GM11168 (cell line): ENCODE measurements around the gene ST6GALNAC1.

Experiments
- in situ Hi-C: fragments of 300-500 bp; cut with MboI; formaldehyde crosslinking; loops from one replicate; pipeline ENCODE4 v1.12.0; 2022; ENCODE audit warnings: low sequenced_read_pairs; ENCODE audit not compliant: unreplicated experiment

The ST6GALNAC1 gene

DNA sequence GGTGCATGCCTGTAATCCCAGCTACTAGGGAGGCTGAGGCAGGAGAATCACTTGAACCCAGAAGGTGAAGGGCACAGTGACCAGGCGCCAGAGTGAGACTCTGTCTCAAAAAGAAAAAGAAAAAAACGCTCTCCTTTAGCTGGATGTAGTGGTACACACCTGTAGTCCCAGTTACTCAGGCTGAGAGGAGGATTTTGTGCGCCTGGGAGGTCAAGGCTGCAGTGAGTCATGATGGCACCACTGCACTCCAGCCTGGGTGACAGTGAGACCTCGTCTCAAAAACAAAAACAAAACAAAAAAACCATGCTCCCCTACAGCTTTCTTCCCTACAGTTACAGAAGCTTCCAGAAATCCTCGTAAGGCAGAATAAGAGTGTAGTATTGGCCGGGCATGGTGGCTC lies 33.1 kb upstream of the ST6GALNAC1 start:
- in situ Hi-C loops, result no loop called here

DNA sequence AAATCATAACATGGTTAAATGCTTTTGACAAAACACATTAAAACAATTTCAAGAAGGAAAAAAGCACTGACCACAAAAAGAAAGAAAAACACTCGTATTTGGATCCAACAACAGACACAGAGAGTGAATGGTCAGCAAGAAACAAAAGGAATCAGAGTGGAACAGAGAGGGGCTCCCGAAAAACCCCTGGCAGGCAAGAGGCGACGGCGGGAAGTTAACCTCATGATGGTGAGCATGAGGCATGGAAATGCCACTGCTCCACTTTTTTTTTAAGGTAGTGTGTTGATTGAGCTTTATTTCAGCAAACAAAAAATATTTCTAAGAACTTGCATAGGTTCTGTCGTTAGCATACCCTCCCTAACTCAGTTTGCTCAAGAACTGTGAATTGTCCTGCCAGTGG lies 32.1 kb upstream of the ST6GALNAC1 start:
- in situ Hi-C loops, result no loop called here

- in situ Hi-C loops, result no loop called here
Measured at GRCh38 chr17:76674600-76674999, 31.0 kb upstream of the ST6GALNAC1 start.

DNA sequence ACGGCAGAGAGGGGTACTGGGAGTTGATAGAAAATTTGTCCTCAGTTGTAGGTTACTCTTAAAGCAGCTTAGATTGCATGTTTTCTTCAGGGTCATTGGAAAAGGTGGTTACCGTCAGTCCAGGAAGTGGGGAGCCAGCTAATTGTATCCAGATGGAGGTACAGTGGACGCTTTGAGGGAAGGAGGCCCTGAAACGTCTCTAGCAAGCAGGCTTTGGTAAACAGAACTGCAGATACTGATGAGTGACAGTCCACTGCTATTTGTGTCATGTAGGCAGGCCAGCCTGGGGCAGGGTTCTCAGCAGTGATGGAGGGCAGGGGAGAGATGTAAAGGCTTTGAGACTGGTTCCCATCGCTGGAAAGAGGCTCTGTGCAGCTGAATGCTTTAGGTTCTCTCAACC lies 30.2 kb upstream of the ST6GALNAC1 start:
- in situ Hi-C loops, result no loop called here

GRCh38 chr17:76672892-76673291 lies 29.3 kb upstream of the ST6GALNAC1 start:
- in situ Hi-C loops, result no loop called here

DNA sequence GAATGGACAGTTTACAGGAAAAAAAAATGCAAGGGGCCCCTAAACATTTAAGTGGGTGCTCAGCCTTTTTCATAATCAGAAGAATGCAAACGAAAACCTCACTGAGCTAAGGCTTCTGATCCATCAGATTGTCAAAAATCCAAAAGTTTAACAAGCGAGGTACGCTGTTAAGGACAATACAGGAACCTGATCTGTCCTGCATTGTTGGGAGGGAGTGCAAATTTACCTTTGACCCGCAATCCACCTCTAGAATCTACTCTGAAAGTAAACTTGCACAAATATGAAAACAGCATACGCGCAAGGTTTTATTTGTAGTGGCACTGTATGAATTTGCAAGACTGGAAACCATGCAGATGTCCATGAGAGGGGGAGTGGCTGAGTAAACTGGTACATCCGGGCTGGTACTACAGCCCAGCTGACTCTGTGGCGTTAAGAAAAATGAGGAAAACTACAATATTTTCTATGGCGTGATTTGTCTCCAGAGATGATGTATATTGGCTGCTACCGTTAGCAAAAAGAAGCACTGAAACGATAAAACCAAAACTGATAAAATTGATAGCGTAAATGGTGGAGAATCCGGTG lies 28.8 kb upstream of the ST6GALNAC1 start:
- in situ Hi-C loops, result no loop called here

DNA sequence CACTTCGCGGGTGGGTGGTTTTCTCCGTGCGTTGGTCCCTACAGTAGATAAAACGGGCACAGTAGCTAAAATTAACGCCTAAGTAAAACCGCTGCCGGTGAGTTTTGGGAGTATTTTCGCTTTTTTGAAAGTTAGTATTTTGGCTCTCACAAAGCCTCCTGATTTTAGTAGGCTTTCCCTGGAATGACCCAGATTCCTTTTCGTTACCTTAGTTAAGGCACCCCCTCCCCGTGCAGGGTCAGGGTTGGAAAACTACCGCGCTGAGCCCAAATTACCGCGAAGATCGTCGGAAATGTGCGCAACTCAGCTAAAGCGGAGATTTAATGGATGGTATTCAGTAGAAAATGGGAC lies 28.3 kb upstream of the ST6GALNAC1 start:
- in situ Hi-C loops, result no loop called here

DNA sequence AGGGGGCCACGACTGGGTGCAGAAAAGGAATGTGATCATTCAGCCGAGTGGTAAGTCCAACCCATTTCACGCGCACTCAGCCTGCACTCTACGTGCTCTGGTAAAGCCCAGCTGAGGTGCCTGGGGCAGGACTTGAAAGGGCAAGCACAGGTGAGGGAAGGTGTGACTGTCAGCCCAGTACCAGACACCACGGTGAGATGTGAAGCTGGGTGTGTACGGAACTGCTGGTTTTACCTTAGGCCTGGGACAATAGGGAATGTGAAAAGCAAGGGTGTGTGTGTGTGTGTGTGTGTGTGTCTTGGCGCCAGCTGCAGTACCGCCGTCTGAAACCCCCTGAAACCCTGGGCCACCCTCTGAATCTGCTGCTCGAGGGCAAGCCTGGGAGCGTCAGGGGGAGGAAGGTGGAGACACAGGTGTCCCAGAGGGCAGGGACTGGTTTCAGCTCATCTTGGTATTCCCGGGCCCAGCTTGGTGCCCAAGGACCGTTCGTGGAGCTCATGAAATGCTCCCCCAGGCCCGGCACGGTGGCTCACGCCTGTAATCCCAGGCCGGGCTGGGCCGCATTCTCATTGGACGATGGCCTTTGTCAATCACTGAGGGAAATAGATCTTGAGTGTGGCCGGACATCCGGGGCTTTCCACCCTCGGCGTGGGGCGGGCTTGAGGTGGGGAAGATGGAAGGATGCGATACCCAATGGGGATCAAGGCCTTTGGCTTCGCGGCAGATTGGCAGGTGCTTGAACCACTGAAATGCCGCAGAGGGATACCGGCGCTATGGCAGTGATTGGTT lies 27.8 kb upstream of the ST6GALNAC1 start:
- in situ Hi-C loops, result no loop called here

- in situ Hi-C loops, result no loop called here
Measured at GRCh38 chr17:76670718-76671122, 27.2 kb upstream of the ST6GALNAC1 start.

DNA sequence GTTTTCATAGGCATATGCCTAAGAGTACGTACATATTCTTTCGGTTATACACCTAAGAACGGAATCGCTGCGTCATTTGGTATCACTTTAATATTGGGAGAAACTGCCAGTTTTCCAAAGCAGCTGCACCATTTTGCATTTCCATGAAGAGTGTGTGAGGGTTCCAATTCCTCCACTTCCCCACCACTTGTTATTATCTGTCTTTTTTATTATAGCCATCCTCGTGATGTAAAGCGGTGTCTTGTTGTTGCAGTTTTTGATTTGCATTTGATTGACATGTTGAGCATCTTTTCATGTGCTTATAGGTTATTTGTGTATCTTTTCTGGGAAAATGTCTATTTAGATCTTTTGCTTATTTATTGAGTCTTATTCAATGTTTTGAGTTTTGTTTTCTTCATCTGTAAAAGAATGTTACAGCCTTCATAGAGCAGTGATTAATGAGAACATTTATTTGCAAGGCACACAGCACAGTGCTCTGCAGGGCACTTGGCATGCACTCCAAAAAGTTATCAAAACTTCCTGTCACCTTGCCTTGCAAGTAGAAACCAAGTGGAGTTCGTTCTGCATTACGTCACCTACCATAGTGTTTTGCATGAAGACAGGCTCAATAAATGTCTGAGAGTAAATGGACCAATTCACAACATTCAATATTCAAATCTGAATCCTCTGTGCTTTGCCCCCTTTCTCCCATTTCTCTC lies 26.6 kb upstream of the ST6GALNAC1 start:
- in situ Hi-C loops, result no loop called here

- in situ Hi-C loops, result no loop called here
Measured at GRCh38 chr17:76667786-76668453, 24.4 kb upstream of the ST6GALNAC1 start.

- in situ Hi-C loops, result no loop called here
Measured at GRCh38 chr17:76667491-76667755, 23.9 kb upstream of the ST6GALNAC1 start.

- in situ Hi-C loops, result no loop called here
Measured at GRCh38 chr17:76660656-76661042, 17.1 kb upstream of the ST6GALNAC1 start.

- in situ Hi-C loops, result no loop called here
Measured at GRCh38 chr17:76659928-76660655, 16.5 kb upstream of the ST6GALNAC1 start.

DNA sequence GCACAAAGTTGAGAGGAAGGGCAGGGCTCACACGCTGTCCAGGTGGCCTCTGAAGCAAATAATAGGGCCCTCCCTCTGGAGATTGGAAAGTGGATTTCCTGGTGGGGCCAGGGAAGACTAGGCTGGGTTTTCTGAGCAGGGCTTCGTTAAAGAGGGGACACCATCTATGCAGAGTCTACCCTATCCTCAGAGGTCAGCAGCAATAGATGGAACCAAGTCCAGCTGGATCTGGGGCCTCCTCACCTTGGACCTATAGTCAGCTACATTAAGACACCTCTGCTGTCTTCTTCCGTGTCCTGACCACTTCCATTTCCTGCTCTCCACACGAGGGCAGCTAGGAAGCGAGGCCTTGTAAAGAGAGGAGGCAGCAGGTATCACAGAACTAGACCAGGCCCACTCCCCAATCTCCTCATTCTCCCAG lies 14.7 kb upstream of the ST6GALNAC1 start:
- in situ Hi-C loops, result no loop called here

DNA sequence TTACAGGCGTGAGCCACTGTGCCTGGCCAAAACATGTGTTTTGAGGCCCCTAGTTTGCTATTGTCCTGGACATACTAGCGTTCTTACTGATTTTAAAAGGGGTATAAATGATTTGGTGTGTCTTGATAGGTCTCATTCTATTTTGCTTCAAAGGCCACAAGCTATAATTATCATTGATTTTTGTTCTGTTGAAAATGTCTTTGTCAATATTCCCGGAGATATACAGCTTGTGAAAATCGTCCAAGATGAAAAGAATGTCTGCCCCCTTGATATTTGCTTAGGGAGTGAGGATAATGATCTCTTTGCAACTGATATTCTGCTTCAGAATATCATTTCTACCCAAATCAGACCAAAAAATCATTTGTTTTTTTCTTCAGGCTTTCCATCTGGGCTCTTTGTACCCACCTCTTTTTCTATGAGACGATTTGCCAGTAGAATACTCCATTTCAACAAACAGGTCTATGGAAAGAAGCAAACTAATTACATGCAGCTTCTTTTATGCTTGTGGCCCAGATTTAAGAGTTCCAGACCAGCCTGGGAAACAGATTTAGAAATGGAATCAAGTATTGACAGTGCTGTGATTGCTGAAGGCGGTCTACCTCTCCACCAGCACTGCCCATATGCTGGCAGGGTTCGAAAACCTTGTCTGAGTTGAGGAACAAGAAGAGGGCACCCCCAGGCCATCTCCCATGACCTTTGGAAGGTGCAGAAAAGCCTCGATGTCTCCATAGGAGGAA lies 14.1 kb upstream of the ST6GALNAC1 start:
- in situ Hi-C loops, result no loop called here

DNA sequence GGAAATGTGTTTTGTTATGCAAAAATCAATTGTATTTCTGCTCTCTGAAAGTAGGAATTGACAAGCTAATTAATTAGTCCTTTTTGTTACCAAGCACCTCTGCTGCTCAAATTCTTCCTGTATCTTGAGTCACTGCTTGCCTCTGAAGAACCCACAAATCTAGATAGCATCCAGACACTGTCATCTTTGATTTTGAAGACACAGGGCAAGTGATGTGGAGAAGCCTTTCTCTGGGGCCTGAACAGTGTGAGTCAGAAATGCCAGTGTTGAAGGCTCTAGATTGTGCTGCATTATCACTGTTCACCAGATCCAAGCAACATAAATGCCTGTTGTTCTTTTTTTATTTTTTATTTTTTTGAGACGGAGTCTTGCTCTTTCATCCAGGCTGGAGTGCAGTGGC lies 10.9 kb upstream of the ST6GALNAC1 start:
- in situ Hi-C loops, result no loop called here

DNA sequence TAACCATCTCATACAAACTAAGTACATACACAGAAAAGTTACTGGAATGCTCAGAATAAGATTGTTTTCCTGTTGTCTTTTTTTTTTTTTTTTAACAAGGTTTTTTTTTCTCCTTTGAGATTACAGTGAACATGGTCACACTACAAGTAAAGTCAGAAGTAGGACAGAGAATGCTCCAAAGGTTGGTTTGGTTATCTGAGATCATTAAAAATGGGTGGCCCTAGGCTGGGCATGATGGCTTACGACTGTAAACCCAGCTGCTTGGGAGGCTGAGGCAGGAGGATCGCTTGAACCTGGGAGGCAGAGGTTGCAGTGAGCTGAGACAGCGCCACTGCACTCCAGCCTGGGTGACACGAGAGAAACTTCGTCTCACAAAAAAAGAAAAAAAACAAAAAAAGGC lies 6.9 kb upstream of the ST6GALNAC1 start:
- in situ Hi-C loops, result no loop called here

DNA sequence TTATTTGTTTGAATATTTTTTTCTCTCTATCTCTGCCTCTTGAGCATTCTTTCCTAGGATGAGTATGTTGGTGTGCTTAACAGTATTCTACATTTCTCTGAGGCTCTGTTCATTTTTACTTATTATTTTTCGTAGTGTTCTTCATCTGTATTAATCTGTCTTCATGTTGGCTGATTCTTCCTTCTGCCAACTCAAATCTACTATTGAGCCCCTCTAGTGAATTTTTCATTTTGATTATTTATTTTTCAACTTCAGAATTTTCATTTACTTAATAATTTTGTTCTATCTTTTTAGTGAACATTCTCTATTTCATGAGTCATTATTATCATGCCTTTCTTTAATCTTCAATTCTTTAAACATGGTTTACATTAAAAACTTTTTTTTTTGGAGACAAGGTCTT lies 3.2 kb upstream of the ST6GALNAC1 start:
- in situ Hi-C loops, result no loop called here

GRCh38 chr17:76645481-76645880 lies 1.9 kb upstream of the ST6GALNAC1 start:
- in situ Hi-C loops, result no loop called here
